Liver (tissue), 3 donors: Measurements from ENCODE around the gene SH3BP5.
A peak's percentile ranks its signal among the peaks of the same experiment; 100 is the strongest.

Experiments
- CTCF ChIP-seq: fragments of 150-350 bp; IDR thresholded peaks from 2 replicates; pipeline ENCODE4 v1.5.1; 2017; ENCODE audit warnings: improper control_type of control experiment, low read depth, low read length; ENCODE audit not compliant: missing input control
- RAD21 ChIP-seq, 2 donors: IDR thresholded peaks; 2 replicates each; pipeline ENCODE4 v1.6.1; 2016; ENCODE audit warnings: antibody characterized with exemption in 2 of 2, mild to moderate bottlenecking in 2 of 2
- RXRA ChIP-seq, 2 donors: IDR thresholded peaks; 2 replicates each; pipeline ENCODE4 v1.6.1; 2017 to 2018; ENCODE audit warnings: antibody characterized with exemption in 2 of 2, mild to moderate bottlenecking in 1 of 2
- SP1 ChIP-seq: IDR thresholded peaks from 2 replicates; pipeline ENCODE4 v1.6.1; 2018; ENCODE audit warnings: antibody characterized with exemption, mild to moderate bottlenecking
- donor health status: healthy.
- donor health status: healthy.

GRCh38 chr3:15326037-15326436 is 6.3 kb downstream of the SH3BP5 start:
- peak; percentile 92 to 94 for TF ChIP-seq RXRA (IDR thresholded peaks at IDR 0.05)
- TF ChIP-seq CTCF: no peak
- peak; percentile 69 for TF ChIP-seq SP1
- peak; percentile 15 to 26 for TF ChIP-seq RAD21 (IDR thresholded peaks at IDR 0.05)
